Measurements from ENCODE around the gene MSI2.

DNA sequence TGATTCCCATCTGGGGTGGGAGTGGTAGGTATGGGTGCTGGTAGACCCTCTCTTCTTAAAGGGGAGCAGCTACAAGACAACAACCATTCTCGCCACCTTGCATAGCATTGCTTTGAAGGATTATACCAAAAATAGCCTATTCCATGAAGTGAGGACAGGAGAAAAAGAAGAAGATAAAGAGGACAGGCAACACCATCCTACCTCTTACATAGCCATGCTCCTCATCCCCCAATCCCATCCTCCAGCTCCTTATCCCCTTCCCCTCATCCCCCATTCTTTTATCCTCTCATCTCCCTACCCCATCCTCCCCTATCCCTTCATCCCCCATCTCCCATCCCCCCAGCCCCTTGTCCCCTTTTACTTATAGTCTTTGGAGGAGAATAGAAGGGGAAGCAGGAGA lies 459.7 kb downstream of the MSI2 start:
- TF ChIP-seq CTCF (IDR thresholded peaks at IDR 0.05) (no peak), EP300 (IDR thresholded peaks at IDR 0.05) (no peak), POLR2A (IDR thresholded peaks at IDR 0.05) (no peak)

All from suprapubic skin (tissue), 3 donors.